HG03103 (cell line): ENCODE measurements around the gene DDX46.
"Not testable (repeated sequence)": the region's sequence is repeated elsewhere in the genome, so short reads cannot be mapped to it uniquely, and the experiment has no call there.

Experiments
- ATAC-seq: cut with Tn5 transposase; IDR thresholded peaks from one replicate; pipeline ENCODE4 v1.9.1; 2021; ENCODE audit warnings: low read depth; ENCODE audit not compliant: unreplicated experiment

Gene DDX46

DNA sequence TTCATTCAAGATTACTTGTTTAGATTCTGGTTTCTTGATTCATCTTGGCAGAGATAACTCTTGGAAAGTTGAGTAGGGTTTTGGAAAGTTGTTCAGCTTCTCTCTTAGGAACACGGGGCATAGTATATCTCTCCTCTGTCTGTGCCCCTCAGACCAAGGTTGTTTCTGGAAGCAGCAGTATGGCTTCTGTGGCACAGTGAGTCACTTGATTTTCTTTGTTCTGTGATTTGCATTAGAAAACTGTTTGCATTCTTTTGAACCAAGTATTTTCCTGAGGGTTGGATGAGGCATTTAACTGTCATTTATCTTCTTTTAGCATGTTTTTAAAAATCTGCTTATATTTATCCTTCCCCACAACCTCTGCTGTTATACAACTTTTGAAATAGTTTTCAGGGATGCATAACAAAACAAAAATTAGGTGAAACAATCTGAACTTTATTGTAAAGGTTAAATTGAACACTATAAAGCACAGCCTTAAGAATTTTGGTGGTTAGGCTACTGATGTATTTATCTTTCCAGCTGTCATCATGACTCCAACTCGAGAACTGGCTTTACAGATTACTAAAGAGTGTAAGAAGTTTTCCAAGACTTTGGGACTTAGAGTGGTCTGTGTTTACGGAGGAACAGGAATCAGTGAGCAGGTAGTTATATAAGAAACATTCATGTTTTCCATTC, 26.5 kb downstream of the DDX46 start:
- ATAC-seq: no peak

DNA sequence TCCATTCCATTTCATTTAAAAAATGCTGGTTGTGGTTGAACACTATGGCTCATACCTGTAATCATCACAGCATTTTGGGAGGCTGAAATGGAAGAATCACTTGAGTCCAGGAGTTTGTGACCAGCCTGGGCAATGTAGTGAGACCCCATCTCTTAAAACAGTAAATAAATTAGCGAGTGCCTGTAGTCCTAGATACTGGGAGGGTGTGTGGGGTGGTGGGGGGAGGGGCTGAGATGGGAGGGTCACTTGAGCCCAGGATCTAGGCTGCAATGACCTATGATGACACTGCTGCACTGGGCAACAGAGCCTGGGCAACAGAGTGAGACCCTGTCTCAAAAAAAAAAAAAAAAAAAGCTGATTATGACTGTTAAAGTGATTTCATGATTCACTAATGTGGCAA, 29.1 kb downstream of the DDX46 start:
- ATAC-seq: no peak

DNA sequence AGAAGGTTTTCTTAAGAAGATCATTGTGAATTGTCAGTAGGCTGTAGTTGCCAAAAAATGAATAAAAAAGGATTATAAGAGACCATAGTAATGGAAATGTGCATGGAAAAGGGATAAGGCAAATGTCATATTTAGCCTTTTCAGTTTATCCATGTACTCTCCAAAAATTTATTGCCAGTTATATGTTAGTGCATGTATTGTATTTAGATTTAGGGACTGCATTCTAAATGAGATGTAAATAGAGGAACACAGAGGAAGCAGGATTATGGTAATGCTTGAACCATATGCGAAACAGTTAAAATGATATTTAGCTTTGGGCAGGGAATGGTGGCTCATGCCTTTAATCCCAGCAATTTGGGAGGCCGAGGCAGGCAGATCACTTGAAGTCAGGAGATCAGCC, 33.0 kb downstream of the DDX46 start:
- ATAC-seq: no peak

DNA sequence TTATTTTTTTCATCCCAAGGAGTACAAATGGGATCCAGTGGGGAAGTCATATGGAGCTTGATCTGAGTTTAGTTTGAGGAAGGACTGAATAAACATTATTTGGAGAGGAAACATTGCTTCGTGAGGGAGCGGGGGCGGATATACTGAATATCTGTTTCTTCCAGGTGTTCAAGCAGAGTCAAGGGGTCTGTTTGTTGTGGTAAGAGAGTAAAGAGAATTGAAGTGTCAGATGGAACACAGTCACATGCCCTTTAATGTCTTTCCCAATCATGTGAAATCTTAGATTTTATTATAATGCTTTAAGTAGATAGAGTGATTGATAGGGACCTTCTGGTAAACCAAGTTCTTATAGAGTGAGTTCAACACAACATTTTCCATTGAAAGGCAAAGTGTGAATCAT, 33.7 kb downstream of the DDX46 start:
- ATAC-seq: no peak

DNA sequence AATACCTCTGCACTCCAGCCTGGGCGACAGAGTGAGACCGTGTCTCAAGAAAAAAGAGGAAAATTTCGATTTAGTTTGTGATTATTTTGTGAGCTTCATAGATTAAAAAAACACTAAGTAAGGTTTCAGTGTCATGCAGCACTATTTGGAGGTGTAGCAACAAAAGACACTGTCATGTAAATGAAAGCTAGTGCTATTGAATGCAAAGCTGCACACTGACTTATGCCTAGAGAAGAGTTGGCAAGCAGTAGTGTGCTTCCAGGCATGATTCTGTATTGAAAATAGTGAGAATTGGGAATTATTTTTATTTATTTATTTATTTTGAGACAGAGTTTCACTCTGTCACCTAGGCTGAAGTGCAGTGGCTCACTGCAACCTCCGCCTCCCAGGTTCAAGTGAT, 34.5 kb downstream of the DDX46 start:
- no peak for ATAC-seq

DNA sequence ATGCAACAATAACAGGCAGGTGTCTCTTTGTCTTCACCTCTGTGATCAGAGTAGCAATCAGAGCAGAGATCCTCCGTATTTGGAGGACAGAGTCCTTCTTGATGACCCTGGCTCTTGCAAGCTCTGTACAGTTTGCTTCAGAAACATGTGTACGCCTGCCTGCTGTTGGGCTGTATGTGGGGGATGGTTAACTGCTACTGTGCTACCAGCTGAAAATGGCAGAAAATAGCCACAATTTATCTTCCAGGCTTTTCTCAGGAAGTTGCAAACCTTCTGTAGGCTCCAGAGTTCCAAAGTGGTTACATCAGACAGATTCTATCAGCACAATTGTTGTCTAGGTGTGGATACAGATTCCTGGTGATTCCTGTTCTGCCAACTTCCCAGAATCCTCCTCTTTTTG, 35.5 kb downstream of the DDX46 start:
- ATAC-seq: no peak

DNA sequence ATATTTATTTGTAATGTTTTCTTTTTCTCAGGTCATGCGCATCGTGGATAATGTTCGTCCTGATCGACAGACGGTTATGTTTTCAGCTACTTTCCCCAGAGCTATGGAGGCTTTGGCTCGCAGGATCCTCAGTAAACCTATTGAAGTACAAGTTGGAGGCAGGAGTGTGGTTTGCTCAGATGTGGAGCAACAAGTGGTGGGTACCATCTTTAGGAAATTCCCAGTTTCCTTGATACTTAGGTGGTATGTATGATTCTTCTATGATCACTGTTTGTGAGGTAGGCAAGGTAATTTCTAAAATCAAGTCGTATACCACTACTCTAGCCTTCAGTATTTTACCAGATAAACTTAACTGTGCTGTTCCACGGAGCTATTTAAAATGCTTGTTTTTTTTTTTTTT, 36.2 kb downstream of the DDX46 start:
- no peak for ATAC-seq

DNA sequence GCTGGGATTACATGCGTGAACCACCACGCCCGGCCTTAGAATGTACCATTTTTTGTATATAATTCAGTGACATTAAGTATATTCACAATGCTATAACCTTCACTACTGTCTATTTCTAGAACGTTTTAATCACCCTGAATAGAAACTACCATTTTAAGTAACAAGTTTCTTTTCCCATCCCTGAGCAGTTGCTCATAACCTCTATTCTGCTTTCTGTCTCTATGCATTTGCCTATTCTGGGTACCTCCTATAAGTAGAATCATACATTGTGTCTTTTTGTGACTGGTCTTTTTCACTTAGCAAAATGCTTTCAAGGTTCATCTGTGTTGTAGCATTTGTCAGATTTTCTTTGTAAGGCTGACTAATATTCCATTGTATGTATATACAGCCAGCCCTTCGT, 39.9 kb downstream of the DDX46 start:
- ATAC-seq: no peak

DNA sequence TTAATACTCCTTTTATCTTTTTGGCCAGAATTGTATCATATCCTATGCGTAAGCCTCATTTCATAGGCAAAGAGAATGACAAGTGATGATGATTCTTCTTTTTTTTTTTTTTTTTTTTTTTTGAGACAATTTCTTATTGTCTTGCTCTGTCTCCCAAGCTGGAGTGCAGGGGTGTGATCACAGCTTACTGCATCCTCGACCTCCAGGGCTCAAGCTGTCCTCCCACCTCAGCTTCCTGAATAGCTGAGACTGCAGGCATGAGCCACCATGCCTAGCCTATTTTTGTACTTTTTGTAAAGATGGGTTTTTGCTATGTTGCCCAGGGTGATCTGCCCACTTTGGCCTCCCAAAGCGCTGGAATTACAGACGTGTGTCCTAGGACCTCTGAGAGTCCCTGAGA, 45.2 kb downstream of the DDX46 start:
- ATAC-seq: no peak

DNA sequence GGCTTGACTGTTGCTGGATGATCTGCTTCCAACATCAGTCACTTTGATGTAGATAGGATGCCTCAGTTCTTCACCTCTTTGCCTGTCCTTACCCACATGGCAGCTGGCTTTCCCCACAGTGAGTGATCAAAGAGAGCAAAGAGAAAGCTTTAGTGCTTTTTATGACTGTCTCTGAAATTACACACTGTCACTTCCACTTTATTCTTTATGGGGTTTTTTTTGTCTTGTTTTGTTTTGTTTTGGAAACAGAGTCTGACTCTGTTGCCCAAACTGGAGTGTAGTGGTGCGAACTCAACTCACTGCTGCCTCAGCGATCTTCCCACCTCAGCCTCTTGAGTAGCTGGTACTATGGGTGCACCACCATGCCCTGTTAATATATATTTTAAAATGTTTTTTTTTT, 54.8 kb downstream of the DDX46 start:
- no peak for ATAC-seq

DNA sequence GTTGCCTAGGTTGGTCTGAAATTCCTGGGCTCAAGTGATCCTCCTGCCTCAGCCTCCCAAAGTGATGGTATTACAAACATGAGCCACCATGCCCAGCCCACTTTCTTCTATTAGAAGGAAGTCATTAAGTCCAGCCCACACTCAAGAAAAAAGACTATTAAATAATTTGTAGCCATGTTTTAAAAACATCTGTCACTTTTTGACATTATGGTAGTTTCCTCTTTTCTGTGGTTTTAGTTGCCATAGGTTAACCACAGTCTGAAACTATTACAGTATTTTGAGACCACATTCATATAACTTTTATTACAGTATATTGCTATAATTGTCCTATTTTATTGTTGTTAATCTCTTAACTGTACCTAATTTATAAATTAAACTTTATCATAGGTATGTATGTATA, 55.2 kb downstream of the DDX46 start:
- ATAC-seq: no peak

DNA sequence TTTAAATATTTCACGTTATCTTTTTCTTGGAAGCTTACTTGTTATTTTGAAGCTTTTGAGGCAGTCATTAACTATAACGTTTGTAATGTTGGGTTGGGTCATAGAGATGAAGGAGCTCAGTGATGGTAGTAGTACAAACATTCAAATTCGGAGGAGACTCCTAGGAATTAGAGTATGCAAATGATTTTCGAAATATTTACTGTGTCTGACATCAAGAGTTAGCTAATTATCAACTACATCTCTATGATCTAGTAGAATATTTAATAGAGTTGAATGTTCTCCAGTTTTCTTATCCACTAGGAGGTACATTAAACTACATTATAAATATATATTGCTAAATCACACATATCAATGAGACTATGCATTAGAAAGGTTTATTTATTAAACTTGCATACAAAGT, 58.4 kb downstream of the DDX46 start:
- ATAC-seq: no peak

DNA sequence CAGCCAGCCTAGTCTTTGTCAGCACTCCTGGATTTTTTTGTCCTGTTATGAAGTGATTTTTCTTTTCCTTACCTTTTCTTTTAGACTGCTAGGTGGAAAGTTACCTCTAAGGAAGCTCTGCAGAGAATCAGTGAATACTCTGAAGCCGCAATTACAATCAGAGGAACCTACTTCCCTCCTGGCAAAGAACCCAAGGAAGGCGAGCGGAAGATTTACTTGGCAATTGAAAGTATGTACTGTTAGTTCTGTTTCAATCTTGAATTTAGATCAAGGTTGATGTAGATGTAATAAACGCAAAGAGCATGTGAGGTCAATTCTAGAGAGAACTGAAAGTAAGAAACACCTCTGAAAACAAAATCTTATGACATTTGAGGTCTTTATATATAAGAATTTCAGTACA, 60.2 kb downstream of the DDX46 start:
- ATAC-seq: no peak

DNA sequence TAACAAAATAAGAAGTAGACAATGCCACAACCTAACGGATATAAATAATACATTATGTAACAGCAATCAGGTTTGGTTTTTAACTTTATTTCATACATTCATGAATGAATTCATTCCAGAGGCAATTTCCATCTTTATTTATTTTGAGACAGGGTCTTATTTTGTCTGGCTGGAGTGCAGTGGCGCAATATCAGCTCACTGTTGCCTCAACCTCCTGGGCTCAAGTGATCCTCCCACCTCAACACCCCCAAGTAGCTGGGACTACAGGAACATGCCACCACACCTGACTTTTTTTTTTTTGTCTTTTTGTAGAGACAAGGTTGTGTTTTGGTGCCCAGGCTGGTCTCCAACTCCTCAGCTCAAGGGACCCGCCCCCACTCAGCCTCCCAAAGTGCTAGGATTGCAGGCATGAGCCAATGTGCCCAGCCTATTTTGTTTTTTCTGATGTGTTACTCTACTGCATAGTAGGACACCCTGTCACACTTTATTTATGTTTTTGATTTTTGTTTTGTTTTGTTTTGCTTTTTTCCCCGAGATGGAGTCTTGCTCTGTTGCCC, 60.9 kb downstream of the DDX46 start:
- ATAC-seq: no peak

DNA sequence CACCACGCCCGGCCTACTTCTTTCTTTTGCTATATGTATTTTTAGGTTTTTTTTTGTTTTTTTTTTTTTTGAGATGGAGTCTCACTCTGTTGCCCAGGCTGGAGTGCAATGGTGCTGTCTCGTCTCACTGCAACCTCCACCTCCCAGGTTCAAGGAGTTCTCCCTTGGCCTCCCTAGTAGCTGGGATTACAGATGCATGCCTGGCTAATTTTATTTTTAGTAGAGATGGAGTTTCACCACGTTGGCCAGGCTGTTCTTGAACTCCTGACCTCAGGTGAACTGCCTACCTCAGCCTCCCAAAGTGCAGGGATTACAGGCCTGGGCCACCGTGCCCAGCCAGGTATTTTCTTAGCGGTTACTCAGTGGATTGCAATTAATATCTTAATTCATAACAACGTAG, 63.3 kb downstream of the DDX46 start:
- no peak for ATAC-seq

DNA sequence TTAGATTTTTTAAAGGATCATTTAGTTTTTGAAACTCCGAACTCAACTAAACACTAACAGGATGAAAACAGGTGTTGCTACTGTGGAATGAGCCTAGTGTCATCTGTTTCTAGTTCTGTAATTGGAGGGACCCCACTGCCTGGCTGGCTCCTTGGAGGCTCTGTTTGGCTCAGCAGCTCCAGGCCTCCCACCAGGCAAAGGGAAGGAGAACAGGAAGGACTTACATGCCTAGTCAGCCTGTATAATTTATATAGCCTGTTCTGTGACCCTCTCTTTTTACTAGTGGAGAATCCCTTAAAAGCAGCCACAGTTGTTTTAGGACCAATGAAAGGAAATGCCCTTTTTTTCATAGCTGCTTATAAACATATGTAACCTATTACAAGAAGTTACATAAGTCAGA, 66.1 kb downstream of the DDX46 start:
- ATAC-seq: no peak

DNA sequence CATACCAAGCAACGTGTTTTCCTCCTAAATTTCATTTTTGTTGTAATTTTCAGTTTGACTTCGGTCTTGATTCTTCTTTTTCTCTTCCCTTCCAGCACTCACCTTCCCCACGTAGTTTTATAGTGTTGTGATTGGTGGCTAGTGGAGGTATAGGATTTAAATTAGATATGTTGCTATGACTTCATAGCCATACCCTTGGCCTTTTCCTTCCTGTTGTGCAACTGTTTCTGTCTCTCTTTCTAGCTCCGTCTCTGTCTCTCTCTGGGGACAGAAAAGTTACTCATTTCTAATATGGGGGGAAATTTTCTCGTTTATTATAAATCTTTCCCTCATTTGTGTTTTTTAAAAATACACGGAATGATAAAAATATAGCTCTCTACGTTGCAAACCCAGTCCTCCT, 66.6 kb downstream of the DDX46 start:
- no peak for ATAC-seq

DNA sequence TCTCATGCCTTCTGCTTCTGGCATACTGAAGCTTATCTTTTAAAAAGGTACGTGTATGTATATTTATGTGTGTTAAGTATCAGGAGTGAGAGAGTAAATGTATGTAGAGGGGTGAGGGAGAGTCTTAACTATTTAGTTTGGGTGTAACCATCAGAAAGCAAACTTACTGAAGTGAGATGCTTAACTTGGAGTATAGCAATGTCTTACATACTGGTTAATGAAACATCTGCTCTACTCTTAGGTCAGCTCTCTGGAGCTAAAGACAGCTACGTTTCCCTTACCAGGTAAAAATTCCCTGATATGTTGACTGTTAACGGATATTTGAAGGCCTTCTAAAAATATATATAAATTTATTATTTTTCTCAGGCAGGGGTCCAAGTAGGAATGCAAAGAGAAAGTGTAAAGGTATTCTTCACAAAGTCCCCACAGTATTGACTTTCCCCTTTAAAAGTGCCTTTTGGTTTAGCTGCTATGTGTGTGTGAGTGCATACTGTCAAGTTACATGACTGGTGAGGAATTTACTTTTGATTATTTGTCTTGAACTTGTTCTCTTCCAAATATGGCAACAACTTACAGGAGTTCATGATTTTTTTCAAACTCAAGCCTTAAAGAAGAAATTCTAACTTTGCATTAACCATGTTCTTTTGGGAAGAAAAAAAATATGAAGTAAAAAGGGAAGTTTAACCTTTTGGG, 74.9 kb downstream of the DDX46 start:
- no peak for ATAC-seq

DNA sequence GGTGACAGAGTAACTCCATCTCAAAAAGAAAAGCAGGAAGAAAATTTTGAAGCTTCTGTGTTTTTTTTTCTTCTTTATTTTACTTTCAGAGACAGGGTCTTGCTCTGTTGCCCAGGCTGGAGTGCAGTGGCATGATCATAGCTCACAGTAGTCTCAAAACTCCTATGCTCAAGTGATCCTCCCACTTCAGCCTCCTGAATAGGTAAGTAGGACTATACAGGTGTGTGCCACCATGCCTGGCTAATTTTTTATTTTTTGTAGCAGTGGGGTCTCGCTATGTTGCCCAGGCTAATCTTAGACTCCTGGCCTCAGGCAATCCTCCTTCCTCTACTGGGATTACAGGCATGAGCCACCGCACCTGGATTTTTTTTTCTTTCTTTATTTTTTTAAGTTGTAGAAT, 77.0 kb downstream of the DDX46 start:
- no peak for ATAC-seq

DNA sequence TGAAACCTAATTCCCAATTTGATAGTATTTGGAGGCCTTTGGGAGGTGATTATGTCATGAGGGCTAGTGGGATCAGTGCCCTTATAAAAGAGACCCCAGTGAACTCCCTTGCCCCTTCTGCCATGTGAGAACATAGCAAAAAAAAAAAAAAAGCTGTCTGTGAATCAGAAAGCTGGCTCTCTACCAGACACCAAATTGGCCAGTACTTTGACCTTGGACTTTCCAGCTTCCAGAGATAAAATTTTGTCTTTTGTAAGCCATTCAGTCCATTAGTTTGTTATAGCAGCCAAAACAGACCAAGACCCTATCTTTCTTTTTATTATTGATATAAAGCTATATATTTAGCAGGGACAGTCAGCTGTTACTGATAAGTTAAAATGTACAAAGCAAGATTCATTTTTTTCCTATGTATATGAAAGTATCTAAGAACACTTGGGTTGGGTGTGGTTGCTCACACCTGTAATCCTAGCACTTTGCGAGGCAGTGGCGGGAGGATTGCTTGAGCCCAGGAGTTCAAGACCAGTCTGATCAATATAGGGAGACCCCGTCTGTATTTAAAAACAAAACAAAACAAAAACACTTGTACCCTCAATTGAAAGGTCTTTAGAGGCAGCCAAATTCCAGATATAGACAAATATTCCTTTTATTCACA, 79.1 kb downstream of the DDX46 start:
- no peak for ATAC-seq

DNA sequence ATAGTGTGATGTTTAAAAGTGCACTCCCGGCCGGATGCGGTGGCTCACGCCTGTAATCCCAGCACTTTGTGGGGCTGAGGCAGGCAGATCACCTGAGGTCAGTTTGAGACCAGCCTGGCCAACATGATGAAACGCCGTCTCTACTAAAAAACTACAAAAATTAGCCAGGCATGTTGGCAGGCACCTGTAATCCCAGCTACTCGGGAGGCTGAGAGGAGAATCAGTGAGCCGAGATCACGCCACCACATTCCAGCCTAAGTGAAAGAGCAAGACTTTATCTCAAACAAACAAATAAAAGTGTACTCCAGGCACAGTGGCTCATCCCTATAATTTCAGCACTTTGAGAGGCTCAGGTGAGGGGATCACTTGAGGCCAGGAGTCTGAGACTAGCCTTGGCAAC, 79.8 kb downstream of the DDX46 start:
- ATAC-seq: not testable (repeated sequence)

DNA sequence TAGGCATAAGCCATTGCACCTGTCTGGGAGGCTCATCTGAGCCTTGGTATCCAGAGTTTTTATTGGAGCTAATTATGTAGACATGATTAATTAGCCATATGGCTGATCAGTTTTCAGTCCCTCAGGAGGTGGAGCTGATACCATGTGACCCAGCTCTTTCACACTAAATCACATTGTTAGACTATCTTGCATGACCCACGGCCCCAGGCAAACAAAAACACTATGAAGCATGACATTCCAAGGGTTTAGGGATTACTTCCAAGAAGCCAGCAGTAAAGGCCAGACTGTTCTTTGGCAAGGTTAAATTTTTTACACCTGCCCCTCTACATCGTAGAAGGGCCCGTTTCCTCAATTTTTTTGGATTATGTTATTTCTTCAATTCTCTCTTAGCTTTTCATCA, 82.2 kb downstream of the DDX46 start:
- ATAC-seq: no peak
